ENCODE data around the gene TLCD5. TPM values are rescaled to one million over a fixed set of nuclear protein-coding genes. Genes with fewer than 3 reads are reported as not detected.

The TLCD5 gene
- total RNA-seq, 1 donor from 2014 or later = 6.3 TPM

- DNase-seq (ENCODE audit: low read depth in 2 of 2) = peak; percentile 43 to 53
These were observed 11.7 kb downstream of the TLCD5 start for GRCh38 chr11:120336641-120337354.

DNA sequence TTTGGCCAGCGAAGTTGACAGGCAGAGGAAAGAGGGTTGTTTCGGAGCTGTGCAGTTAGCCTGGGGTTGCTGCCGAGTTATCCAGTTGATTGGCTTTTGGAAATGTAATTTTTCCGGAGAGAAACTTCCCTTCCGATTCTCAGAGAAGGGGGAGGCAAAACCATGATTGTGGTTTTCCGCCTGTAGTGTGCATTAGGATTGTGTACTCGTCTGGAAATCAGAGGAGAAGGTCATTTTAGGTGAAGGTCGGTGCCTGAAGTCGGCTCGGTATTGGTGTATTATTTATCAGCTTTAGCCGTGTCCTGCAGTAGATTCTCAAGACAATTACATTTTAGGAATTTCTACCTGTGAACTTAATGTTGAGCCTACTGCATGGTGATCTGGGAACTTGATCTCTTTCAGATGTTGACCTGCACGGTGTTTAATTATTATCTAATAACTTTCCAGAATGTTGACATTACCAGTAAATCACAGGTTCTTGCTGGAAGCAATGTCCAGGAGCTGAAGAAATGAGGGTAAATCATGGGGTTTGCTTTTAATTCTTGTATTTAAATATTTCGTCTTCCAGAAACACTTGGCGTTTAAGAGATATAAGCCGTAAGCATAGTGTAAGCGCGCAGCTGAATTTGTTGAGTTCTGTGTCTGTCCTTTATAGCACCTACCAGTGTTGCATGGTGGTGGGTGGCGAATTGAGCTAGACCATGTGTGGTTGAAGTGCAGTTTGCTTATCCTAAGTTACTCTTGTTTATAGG lies 12.4 kb downstream of the TLCD5 start:
- DNase-seq (ENCODE audit: low read depth in 2 of 2) = peak; percentile 50 to 61

DNA sequence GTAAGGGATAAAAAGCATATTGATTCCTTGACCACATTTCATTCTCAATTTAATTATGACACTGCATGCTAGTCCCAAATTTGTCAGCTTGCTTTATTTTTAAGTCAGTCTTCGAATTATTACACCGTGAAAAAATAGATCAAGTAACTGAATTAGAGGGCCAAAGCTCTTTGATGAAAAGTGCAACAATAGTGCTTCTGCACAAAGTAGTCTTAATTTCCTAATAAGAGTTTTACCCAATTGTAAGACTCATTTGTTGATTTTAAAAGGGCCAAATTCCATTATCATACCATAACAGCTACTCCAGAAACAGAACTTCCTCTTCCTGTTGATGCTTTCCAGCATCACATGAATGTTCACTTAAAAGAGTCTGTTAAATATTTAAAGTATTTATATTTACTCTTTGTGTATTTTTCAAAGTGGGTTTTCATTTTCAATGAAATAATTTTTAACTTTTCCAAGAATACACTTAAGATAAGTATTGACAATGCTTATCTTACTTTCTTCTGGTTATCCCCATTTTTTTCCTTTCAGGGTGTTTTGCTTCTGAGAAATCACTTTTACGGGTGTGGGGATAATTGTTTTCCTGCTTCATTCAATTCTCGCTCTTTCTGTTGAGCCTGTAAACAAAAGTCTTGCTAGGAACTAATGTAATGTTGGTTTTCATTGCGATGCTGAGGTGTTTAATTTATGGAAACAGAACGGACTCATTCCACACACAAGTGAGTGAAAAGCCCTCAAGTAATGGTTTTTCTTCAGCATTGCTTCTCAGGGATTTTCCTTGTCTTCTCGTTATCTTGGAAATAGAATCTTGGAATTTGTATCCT lies 13.2 kb downstream of the TLCD5 start:
- peak; percentile 40 to 63 for DNase-seq (ENCODE audit: low read depth in 2 of 2)

GRCh38 chr11:120339394-120339890 lies 14.3 kb downstream of the TLCD5 start:
- DNase-seq (ENCODE audit: low read depth in 2 of 2) = peak; percentile 49 to 80

DNA sequence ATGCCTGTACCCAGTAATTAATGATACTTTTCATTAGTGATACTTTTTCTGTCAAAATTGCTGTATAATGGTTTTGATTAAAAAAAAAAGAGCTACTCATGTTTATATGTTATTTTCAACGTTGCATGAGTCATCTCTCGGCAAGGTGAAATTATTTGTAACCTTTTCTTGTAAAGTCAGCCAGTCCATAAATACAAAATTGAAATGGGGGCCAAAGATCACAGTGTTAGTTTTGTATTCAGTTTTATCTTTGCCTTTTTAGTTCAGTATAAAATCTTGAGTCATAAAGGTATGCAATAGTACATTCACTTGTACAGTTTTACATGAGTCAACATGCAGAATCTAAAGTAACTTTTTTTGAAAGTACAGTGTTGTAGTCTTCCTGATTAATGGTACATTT lies 15.4 kb downstream of the TLCD5 start:
- peak; percentile 50 to 73 for DNase-seq (ENCODE audit: low read depth in 2 of 2)

DNA sequence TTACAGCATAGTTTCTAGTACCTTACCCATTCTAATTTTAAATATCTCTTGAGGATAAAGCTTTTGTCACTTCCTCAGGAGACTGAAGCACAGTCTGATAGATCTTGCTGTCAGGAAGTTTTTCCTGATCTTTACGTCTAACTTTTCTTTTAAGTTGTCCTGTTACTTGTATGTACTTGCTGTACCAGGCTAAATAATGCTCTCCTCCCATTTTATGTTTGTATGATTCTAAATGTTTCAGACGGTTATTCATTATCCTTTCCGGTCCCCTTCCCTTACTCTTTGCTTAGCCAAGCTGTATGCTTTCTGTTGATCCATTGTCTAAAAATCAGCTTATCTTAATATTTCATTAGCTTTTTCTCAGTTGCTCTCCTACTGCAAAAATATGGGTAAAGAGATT lies 17.1 kb downstream of the TLCD5 start:
- peak in 1 of 2 donors; percentile 44 for DNase-seq (ENCODE audit: low read depth in 2 of 2)

DNA sequence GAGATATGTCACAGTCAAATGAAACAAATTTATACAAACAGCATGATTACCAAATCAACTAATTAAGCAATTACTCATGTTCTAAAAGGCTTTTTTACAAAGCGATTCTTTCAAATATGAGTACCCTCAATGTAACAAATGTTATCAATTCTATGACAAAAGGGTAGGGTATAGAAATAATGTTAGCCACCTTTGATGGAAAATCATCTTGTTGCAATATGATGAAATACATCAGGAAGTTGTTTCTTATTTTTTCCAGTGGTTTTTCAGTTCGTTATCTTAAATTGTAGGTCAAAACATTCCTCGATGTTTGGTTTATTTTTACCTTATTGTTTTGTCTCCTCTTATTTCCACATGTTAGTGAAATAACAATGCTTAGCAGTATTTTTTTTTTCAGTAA lies 17.6 kb downstream of the TLCD5 start:
- DNase-seq (ENCODE audit: low read depth in 2 of 2) = no peak

DNA sequence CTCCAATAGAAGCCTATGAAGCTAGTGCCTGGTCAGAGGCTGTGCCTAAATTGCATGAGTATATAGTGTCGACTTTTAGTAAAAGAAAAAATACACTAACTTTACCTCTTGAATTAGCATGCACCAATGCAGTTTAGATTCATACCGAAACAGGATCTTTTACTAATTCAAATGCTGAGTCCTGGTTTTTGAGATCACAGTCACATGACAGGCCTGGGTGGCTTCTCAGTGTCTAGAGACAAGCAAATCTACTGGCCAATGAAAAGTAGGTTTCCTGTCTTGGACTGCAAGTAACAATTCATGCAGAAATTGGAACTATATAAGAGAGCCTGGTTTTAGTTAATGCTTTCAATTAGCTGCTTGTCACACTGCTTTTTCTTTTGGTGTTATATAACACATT lies 18.3 kb downstream of the TLCD5 start:
- no peak for DNase-seq (ENCODE audit: low read depth in 2 of 2)

- DNase-seq (ENCODE audit: low read depth in 2 of 2) = peak in 1 of 2 donors; percentile 58
These were observed 19.4 kb downstream of the TLCD5 start for GRCh38 chr11:120344302-120345004.

- no peak for DNase-seq (ENCODE audit: low read depth in 2 of 2)
These were observed 21.1 kb downstream of the TLCD5 start for GRCh38 chr11:120346233-120346632.

GRCh38 chr11:120350637-120351036 lies 25.5 kb downstream of the TLCD5 start:
- DNase-seq (ENCODE audit: low read depth in 2 of 2) = no peak

- DNase-seq (ENCODE audit: low read depth in 2 of 2) = no peak
These were observed 27.3 kb downstream of the TLCD5 start for GRCh38 chr11:120352405-120352804.

DNA sequence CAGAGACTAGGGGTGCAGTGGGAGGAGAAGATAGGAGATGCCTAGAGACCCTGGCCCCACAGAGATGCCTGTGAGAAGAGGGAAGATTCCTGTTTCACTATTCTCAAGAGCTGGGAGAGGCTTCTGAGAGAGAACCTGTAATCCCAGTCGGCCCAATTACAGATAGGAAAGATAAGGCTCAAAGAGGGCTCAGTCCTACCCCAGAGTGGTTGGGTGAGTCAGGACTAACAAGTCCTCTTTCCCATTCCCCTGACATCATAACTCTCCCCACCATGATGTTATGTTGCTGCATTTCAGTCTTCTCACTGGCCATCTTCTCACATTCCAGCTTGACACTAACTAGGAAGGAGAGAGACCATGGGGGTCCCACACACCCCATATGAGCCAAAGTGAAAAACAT lies 29.0 kb downstream of the TLCD5 start:
- DNase-seq (ENCODE audit: low read depth in 2 of 2) = no peak

GRCh38 chr11:120354779-120355178 lies 29.7 kb downstream of the TLCD5 start:
- DNase-seq (ENCODE audit: low read depth in 2 of 2) = no peak

DNA sequence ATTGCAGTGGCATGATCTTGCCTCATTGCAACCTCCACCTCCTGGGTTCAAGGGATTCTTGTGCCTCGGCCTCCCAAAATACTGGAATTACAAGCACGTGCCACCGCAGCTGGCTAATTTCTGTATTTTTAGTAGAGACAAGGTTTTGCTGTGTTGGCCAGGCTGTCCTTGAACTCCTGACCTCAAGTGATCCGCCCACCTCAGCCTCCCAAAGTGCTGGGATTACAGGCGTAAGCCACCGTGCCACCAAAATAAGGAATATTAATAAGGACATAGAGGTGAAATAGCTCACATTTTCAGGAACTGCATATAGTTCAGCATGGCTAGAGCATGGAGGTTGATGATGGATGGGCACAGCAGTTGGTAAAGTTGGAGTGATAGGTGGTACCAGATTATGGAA lies 32.5 kb downstream of the TLCD5 start:
- DNase-seq (ENCODE audit: low read depth in 2 of 2) = no peak

- DNase-seq (ENCODE audit: low read depth in 2 of 2) = no peak
These were observed 33.6 kb downstream of the TLCD5 start for GRCh38 chr11:120358729-120359128.

GRCh38 chr11:120363436-120363835 lies 38.3 kb downstream of the TLCD5 start:
- DNase-seq (ENCODE audit: low read depth in 2 of 2) = no peak

DNA sequence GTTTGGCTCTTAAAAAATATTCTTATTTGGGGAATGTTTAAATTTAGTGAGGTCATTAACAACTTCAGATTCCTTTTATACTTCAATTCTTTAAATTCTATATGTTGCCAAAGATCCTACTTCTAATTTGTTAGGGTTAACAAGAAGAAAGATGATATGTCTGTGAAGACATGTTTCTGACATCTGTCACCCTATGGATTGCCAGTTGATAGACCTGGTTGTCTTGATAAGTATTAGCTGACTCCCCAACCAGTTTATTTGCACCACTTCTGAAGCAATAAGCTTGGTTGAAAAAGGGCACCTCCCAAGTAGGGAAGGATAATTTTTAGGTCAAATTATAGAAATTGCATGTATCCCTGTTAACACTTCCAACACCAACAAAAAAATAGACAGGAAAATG lies 40.4 kb downstream of the TLCD5 start:
- DNase-seq (ENCODE audit: low read depth in 2 of 2) = no peak

DNA sequence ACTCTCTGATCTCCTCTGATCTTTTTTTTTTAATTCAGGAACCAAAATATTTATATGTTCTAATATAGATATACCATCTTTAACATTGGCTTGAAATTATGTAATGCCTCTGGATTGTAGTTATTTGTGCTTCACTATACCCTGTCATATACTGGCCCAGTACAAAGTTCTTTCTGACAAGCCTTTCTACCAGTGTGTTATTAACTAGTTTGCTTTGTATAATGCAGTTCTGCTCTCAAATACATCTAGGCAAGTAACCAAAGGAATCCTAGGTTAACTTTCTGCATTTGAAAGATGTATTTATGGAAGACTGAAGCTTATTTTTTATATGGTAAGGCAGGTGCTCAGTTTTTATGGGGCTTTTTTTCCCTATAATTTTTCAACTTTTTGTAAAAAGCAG lies 47.2 kb downstream of the TLCD5 start:
- no peak for DNase-seq (ENCODE audit: low read depth in 2 of 2)

DNA sequence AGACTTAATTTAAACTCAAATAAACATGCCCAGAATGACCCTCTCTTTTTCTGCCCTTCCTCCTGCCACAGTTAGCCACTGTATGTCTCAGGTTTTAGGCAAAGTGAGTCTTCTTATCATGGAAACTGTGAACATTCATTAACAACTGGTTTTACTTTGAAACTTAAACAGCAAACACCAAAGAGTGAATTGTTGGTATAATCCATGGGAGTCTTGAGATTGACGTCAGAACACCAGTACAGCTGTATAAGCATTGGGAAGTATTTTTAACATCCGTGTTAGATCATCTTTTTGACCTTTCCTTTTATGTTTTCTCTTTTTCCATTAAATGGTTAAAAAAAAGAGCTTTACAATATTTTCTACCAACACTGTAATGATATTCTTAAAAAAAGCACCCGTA lies 50.0 kb downstream of the TLCD5 start:
- DNase-seq (ENCODE audit: low read depth in 2 of 2) = peak in 1 of 2 donors; percentile 41

DNA sequence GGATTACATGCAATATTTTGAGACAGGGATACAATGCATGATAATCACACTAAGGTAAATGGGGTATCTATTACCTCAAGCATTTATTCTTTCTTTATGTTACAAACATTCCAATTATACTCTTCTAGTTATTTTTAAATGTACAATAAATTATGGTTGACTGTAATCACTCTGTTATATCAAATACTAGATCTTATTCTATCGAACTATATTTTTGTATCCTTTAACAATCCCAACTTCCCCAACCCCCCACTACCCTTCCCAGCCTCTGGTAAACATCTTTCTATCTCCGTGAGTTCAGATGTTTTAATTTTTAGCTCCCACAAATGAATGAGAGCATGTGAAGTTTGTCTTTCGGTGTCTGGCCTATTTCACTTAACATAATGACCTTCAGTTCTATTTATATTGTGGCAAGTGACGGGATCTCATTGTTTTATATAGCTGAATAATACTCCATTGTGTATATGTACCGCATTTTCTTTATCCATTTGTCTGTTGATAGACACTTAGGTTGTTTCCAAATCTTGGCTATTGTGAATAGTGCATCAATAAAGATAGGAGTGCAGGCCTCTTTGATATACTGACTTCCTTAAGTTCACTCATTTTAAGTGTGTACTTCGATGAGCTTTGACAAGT lies 51.6 kb downstream of the TLCD5 start:
- DNase-seq (ENCODE audit: low read depth in 2 of 2) = no peak

Data from lung microvascular endothelial cell (primary cell).